NCI-H2081 (cell line): ENCODE results near the gene DGKQ.

Experiments
- DNase-seq, 2 experiments: peaks; one replicate each; lab custom pipeline; 2025; lab: John Stamatoyannopoulos, UW

Gene DGKQ

DNA sequence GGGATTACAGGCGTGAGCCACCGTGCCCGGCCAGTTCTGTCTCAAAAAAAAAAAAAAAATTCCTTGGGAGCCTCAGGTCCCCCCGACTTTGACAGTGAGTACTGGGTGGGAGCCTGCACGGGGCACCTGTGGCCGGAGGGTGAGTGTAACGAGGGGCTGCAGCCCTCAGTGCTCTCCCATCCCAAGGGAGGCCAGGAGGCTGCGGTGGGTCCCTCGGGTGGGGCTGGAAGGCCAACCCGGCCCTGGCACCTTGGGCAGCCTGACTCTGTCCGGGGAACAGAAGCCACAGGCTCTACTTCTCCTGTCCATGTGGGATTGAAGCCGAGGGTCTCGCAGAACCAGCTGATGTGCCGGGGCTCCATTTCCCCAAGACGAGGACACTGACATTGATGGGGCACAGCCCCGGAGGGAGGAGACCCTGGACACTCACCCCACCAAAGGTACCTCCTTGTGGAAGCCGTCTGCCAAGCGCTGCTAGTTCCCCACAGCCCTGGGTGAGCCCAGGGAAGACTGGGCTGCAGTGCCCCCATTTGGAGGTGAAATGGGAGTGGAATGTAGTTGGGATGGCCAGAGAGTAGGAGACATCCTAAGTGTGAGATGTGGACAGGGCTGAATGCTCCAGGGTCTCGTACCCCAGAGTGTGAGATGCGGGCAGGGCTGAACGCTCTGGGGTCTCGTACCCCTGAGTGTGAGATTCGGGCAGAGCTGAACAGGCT, 22.1 kb upstream of the DGKQ start:
- DNase-seq = no peak

DNA sequence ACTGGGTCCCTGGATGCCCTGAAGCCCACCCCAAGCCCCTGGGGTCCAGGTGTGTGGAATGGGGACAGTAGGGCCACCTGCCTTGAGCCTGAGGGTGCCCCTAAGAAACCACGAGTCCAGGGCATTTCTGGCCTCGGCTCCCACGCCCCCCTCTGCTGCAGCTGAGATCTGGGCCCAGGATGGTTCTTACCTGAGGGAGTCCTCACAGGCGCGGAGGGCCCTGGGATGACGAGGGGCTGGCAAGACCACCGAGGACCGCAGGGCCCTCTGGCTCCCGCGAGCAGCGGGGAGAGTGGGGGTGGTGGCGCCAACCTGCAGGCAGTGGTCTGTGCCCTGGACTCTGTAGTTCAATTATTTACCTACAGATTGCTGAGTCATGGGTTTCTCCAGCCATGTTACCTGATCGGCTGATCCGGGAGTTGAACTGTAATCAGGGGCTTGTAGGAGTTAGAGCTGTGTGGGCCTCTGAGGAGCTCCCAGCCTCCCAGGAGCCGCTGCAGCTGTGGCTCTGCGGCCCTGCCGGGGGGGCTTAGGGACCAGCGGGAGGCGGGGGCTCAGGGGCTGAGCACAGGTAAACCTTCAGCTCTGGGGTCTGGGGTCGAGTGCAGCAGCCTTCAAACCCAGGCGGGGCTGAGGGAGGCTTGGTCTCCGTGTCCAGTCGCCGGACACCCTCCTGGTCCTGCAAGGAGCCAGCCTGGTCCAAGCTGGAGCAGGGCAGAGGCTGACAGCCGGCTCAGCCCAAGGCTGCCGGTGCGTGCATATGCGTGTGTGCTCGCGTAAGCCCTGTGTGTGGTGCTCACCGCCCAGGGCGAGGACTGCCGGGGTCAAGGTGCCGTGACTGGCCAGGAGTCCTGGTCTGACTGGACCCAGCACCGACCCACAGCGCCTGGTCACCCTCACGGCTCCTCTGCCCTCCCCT, 20.0 kb upstream of the DGKQ start, which contains the start of gene SLC26A1:
TSS of gene SLC26A1 (minus strand) at position 294 of the 919 bp plus-strand sequence. CDS start 1,701 bp downstream, outside the sequence.
- DNase-seq = no peak

DNA sequence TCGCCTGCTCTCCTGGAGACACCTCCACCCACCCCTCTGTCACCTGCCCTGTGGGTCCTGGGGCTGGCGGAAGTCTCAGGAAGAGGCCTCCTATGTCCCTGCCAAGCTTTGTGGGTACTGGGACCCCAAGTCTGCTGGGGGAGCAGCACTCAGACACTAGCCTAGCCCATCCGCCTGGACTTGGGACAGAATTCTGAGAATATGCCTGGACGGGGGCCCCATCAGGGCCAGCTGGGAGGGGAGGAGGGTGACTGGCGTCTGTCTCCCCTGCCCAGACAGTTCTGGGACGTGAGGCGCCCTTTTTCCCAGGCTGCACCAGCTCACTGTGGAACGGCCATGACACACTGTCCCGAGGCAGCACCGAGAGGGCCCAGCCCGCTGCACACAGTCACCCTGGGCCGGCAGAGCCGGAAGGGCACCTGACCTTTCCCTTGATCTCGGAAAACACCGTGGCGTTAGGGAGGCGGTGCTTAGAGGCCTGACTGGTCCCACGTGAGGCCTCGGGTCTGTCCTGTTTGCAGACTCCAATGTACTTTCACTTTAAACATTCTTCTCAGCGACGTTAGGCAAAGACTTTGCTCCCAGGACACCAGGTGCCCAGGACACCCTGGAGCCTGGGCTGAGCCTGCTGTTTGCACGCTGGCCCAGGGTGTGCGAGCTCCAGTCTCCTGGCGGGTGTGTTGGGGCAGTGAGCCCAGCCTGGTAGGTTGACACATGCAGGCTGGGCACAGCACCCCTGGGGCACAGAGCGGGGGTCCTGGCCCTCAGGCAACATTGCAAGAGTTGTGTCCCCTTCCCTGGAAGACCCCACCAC, 19.1 kb upstream of the DGKQ start:
- DNase-seq = no peak

DNA sequence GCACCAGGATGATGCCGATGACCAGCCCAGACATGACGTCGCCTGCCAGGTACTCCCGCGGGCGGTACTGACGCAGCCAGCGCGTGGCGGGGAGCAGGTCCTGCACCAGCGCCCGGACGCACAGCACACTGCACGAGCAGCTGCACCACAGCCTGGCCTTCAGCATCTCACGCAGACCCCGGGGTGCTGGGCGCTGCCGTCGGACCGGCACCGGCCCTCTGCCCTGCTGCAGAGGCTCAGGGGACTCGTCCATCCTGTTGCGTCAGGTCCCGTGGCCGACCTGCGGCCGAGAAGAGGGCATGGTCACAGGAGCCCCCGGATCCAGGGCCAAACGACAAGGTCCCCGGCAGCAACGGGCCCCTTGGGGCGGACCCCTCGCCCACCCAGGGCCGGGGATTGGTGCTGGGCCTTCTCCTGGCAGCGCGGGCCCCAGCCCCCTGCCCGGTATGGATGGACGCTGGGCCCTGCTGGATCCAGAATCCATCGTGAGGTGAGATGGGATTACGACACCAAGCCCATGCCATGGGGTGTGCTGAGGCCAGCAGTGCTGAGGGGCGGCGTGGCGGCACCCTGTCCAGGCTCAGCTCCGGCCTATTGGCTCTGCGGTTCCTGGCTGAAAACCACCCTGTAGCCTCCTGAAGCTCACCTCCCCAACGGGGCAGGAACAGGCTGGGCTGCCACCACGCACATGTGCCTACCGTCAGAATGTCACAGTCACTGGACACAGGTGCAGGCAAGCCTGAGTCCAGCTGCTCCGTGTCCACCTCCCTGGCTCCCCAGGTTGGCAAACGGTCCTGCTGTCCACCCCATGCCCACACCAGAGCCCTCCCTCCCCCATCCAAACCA, 18.3 kb upstream of the DGKQ start:
- no peak for DNase-seq

GRCh38 chr4:990746-991367, 17.5 kb upstream of the DGKQ start:
- no peak for DNase-seq

GRCh38 chr4:989722-990471, 16.5 kb upstream of the DGKQ start:
- no peak for DNase-seq

DNA sequence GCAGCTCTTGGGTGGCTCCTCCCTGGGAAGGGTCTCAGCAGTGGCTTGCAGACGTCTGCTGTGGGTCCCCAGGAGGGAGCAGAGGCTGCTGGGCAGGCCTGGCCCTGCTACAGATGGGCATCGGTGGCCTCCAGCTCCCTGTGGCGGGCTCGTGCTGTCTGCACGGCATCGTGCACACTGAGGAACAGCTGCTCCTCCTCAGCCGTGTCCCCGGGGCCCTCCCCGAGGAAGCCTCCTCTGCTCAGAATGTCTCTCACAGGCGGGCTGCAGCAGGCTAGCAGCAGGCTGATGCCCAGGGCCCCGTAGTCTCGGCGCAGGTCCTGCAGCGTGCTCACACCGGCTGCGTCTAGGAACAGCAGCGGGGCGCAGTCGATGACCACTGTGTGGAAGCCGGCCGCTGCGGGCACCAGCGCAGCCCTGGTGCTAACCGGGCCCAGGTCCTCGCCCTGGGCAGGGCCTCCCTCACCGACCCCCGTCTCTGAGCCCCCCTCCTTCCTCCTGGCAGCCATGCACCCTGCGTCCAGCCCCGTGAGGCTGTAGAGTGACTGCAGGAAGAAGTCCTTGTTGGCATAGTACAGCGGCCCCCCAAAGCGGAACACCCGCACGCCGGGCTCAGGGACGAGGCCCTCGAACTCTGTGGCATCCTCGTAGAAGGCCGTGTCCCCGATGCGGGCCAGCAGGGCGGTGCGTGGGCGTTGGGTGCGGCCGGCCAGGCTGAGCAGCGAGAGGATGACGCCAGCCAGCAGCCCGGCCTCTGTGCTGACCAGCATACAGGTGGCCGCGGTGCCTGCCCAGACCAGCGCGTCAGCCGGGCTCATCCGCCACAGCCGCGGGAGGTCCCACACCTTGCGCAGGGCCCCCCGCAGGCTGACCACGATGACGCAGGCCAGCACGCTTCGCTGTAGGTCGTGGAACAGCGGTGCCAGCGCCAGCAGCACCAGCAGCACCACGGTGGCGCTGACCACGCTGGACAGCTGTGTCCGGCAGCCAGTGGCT, 15.7 kb upstream of the DGKQ start:
- no peak for DNase-seq

DNA sequence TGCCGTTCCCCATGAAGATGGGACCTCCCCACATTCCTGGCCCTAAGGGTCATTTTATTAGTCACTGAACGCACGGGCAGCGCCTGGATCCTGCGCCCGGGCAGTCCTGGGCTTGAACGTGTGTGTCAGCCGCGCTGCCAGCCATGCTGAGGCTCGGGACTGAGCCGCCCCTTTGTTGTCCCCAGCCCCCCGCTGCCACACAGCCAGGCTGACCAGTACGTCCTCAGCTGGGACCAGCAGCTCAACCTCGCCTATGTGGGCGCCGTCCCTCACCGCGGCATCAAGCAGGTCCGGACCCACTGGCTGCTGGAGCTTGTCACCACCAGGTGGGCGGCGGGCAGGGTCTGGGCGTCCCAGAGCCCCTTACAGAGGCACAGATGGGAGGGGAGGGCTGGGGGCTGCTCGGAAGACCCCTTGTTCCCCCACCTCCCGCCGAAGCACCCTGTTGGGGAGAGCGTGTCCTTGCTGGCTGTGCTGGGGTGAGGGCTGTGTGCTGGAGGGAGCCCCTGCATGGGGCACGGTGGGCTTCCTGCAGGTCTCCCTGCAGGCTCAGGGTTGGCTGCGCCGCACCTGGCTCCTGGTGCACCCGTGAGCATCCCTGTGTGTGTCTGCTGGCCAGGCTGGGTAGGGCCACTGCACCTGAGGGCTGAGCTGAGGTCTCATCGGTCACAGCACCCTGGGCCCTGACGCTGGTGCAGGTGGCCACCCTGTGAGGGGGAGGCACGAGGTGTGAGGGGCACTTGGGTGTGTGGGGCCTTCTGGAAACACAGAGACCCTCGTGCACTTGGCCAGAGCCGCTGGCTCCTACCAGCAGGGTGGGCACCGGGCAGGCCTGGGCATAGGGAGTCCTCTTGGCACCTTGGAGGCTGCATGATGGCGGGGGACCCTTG, 14.5 kb upstream of the DGKQ start:
- DNase-seq = no peak

GRCh38 chr4:986879-987623, 13.7 kb upstream of the DGKQ start, which contains the start of gene IDUA:
Gene IDUA, plus strand, starts transcription at chr4:987044. Its CDS starts 41 bp downstream, at chr4:987085.
- DNase-seq = peak; percentile 30 to 66

GRCh38 chr4:986428-986878, 13.1 kb upstream of the DGKQ start:
- no peak for DNase-seq

GRCh38 chr4:985123-985830, 11.9 kb upstream of the DGKQ start:
- no peak for DNase-seq

- no peak for DNase-seq
Measured at GRCh38 chr4:984336-985054, 11.1 kb upstream of the DGKQ start.

DNA sequence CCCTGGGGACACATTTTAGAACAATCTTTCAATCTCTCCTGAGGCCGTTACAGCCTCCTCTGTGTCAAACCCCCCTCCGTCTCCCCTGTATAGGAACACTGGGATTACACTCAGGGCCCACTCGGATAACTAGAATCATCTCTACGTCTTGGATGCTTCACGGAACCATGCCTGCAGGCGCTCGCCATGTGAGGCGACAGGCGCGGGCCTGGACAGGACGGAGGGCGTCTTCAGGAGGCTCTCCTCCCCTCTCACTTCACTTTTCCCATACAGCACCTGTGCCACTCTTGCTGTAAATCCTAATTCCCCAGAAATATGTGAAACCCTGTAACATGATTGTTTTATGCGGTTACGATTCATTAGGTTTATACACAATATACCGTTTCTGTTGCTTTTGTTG, 9.4 kb upstream of the DGKQ start:
- DNase-seq = no peak

- no peak for DNase-seq
Measured at GRCh38 chr4:982291-982690, 8.9 kb upstream of the DGKQ start.

- DNase-seq = no peak
Measured at GRCh38 chr4:978957-979701, 5.8 kb upstream of the DGKQ start.
